Right lobe of liver (tissue), 4 donors: ENCODE measurements around the gene SH3BGRL2.

Source experiments
- CTCF ChIP-seq, 4 donors: fragments of 200-600 bp in 3 of 4; fragments of 450-650 bp in 1 of 4; IDR thresholded peaks; one replicate each; pipeline versions ENCODE4 v1.5.1 to v1.8.0; 2016 to 2022; ENCODE audit warnings: antibody characterized with exemption in 4 of 4, mild to moderate bottlenecking in 2 of 4
- POLR2A ChIP-seq: fragments of 450-650 bp; IDR thresholded peaks from one replicate; pipeline ENCODE4 v1.6.1; 2017; ENCODE audit warnings: antibody characterized with exemption, mild to moderate bottlenecking
- donor health status: DM: no; HTN: no; CAD: no.
- donor health status: DM: no; HTN: no; CAD: no.
- donor health status: DM: no; HTN: yes; CAD: no.

DNA sequence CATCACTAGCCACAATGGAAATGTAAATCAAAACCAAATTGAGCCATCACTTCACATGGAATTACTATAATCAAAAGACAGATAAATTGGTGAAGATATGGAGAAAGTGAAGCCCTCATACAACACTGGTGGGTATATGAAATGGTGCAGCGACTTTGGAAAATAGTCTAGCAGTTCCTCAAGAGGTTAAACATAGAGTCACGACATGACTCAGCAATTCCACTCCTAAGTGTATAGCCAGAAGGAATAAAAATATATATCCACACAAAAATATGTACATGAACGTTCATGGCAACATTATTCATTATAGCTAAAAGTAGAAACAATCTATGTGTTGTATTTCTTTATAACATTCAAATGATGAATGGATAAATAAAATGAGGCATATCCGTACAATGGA is 33.1 kb upstream of the SH3BGRL2 start:
- TF ChIP-seq CTCF (IDR thresholded peaks at IDR 0.05) (no peak), POLR2A (no peak)
